Right lung (tissue), 5 donors: ENCODE results near the gene TTC13. TPM values are rescaled to one million over a fixed set of nuclear protein-coding genes. Genes with fewer than 3 reads are reported as not detected.

ENCODE experiments used
- polyA plus RNA-seq, 5 donors: library from polyadenylated mRNA; unstranded; fragments of 120-200 nt; gene quantifications; one replicate each; pipeline versions ENCODE4 v1.2.1 to v1.2.3, GENCODE V29; 2013; ENCODE audit warnings: inconsistent platforms in 1 of 5, low replicate concordance in 1 of 5; ENCODE audit not compliant: insufficient read length in 5 of 5, insufficient read depth in 1 of 5

The TTC13 gene
- polyA plus RNA-seq, 5 donors, result 19.4 to 29.9 (median 28.4) TPM

Other genes with a start within 250 kb of the TTC13 start
- 1 to 10 TPM; 1.0 to 2.8 (median 1.1) TPM for gene CAPN9, start 231.5 kb downstream of the TTC13 start, polyA plus RNA-seq
- gene C1orf198, start 110.3 kb downstream of the TTC13 start, polyA plus RNA-seq, result 10 to 100 TPM; 68.7 to 92.3 (median 80.9) TPM
- 10 to 100 TPM; 20.5 to 28.9 (median 25.6) TPM for gene ARV1, start 233 bp upstream of the TTC13 start, polyA plus RNA-seq
- gene FAM89A, start 61.4 kb upstream of the TTC13 start, polyA plus RNA-seq, result 10 to 100 TPM; 14.9 to 24.7 (median 17.7) TPM
- 1 to 10 TPM in 1 of 5 donors, under 1 TPM in 4; 0.34 to 1.4 (median 0.69) TPM for gene TRIM67, start 183.2 kb upstream of the TTC13 start, polyA plus RNA-seq